ENCODE data around the gene ZC2HC1B.
A peak's percentile ranks its signal among the peaks of the same experiment; 100 is the strongest.
"Not testable (repeated sequence)": the region's sequence is repeated elsewhere in the genome, so short reads cannot be mapped to it uniquely, and the experiment has no call there.

The ZC2HC1B gene, protein sequence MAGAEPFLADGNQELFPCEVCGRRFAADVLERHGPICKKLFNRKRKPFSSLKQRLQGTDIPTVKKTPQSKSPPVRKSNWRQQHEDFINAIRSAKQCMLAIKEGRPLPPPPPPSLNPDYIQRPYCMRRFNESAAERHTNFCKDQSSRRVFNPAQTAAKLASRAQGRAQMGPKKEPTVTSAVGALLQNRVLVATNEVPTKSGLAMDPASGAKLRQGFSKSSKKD

DNA sequence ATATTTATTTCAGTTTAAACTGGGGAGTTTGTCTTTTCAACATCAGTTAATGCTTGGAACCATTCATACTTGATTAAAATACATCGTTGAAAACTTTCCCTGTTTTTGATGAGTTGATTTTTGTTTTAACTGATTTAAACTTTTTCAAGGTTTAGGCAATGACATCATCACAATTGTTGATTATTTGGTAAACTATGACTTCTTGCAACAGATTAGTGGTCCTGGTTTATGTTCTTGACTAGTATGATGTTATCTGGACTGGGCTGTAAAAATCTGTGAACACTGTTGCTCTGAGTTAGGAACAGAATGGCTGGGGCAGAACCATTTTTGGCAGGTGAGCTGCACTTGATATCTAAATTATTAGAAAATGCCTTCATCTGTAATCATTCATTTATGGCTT lies at the start of gene ZC2HC1B:
ZC2HC1B (plus strand) TSS at position 241 of the 400 bp plus-strand sequence; CDS start at position 307, 66 bp downstream.
- DNase-seq (ENCODE audit: low read depth in 1 of 2, low spot score in 1 of 2), result no peak

DNA sequence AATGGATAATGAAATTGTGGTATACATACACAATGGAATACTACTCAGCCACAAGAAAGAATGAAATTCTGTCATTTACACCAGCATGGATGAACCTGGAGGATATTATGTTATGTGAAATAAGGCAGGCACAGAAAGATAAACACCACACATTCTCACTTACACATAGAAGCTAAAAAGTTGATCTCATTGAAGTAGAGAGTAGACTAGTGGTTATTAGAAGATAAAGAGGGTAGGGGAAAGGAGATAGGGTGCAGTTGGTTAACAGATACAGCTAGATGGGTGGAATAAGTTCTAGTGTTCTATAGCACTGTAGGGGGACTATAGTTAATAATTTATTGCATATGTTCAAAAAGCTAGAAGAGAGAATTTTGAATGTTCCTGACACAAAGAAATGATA lies 46.7 kb upstream of the ZC2HC1B start:
- no peak for DNase-seq (ENCODE audit: low read depth in 1 of 2, low spot score in 1 of 2)

DNA sequence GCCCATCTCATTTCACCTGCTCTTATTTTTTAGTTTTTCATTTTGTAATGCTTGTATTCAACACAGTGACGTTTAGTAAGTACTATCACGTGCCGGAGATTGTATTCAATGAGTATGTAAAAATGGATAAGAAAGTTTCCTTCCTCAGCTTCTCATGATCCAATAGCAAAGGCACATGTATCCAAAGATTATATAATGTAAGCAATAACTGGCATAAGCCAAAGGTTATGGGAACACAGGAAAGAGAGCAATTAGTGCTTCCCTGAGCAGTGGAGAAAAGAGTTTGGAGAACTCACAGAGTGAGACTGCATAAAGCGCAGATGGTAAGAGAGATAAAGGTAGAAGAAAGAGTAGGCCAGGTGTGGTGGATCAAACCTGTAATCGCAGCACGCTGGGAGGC lies 42.9 kb upstream of the ZC2HC1B start:
- DNase-seq (ENCODE audit: low read depth in 1 of 2, low spot score in 1 of 2), result no peak

DNA sequence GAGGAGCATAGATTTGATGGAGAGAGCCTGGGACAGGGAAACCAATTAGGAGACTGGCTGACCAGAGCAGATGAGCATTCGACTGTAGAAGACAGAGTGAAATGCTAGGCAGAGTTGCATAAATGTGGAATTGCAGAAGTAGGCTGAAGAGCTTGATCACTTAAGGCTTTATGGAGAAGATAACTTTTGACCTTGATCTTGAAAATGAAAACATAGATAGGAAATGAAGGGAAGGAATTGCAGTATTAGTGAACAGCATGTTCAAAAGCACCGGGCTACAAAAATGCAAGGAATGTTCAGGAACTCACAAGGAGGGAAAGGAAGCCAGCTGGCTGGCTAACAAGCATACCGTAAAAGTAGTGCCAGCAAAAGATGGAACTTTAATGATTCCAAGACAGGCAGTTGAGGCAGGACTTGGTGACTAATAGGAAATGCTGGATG lies 41.7 kb upstream of the ZC2HC1B start:
- DNase-seq (ENCODE audit: low read depth in 1 of 2, low spot score in 1 of 2), result no peak

DNA sequence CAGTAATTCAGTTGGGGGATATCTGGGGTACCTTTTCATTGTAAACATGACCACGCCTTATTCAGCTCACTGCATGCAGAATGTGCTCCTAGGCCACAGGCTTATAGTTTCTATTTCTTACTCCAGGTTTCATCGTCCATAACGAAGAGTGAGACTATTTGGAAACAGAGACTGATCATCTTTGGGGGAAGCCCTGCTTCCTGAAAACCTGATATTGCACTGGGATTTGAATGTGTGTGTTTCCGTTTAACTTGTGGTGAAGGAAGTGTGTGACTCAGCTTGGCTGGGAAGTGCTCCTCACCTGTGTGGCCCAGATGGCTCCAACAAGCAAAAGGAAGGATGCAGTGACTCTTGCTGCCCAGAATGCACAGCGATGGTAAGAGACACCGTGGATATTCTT lies 40.7 kb upstream of the ZC2HC1B start:
- DNase-seq (ENCODE audit: low read depth in 1 of 2, low spot score in 1 of 2), result no peak

DNA sequence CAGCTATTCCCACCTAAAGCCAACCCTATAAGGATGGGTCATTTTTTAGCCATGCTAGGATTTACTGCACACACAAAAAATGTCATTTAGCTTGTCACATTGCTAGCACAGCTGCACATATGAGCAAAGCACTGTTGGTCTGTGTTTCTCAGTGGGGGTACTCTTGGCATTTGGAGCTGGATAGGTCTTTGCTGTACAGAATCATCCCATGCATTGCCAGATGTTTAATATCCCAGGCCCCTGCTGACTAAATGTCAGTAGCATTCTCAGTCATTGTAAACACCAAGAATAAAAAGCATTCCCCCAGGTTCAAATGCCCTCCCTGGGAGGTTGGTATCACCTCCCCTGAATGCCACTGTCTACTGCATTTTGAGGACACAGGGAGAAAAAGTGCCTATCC lies 35.7 kb upstream of the ZC2HC1B start:
- no peak for DNase-seq (ENCODE audit: low read depth in 1 of 2, low spot score in 1 of 2)

DNA sequence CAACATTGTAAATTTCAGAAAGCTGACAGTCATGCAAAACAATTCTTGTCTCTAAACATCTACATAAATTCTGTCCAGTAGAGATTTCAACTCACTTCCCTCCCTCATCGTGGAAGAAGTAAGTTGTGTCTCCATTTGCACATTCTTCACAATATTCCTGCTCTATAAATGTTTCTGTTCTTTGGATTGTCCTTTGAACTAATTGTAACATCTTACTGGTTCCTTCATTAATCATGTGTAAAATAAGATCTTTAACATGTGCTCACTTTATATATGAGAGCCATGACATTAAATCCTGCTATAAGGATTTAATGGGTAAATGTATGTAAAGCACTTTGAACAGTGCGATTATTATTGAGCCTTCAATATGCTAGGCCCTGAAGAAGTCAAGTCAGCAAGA lies 28.1 kb upstream of the ZC2HC1B start:
- no peak for DNase-seq (ENCODE audit: low read depth in 1 of 2, low spot score in 1 of 2)

DNA sequence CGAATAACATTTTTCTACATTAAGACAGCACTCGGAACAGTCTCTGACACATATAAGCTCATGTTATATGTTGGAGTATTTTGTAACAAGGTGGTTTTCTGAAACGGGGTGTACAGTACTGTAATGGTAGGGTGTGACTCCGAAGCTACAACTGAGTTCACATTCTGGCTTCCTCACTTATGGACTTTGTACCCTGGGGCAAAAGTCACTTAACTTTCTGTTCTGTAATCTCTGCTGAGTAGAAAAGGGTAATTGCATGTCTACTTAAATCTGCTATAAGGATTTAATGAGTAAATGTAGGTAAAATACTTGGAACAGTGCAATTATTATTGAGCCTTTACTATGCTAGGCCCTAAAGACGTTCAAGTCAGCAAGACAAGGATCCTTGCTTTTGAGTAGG lies 25.9 kb upstream of the ZC2HC1B start:
- DNase-seq (ENCODE audit: low read depth in 1 of 2, low spot score in 1 of 2), result no peak

DNA sequence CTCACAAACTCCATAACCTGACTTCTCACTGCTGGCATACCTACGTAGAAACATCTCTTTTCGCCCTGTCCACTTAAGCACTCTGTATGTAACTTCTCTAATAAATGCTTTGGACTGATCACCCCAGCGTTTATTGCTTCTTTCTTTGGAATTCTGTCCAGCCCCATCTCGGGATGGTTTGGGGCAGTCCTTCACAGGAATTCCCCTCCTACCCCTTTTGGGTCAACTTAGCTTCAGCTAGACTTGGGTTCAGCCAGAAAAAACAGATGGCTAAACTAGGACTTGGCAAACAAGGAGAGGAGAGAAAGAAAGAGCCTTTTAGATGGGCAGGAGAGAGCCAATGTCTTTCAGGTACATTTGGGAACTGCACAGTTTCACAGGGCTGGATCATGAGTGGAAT lies 25.1 kb upstream of the ZC2HC1B start:
- no peak for DNase-seq (ENCODE audit: low read depth in 1 of 2, low spot score in 1 of 2)

DNA sequence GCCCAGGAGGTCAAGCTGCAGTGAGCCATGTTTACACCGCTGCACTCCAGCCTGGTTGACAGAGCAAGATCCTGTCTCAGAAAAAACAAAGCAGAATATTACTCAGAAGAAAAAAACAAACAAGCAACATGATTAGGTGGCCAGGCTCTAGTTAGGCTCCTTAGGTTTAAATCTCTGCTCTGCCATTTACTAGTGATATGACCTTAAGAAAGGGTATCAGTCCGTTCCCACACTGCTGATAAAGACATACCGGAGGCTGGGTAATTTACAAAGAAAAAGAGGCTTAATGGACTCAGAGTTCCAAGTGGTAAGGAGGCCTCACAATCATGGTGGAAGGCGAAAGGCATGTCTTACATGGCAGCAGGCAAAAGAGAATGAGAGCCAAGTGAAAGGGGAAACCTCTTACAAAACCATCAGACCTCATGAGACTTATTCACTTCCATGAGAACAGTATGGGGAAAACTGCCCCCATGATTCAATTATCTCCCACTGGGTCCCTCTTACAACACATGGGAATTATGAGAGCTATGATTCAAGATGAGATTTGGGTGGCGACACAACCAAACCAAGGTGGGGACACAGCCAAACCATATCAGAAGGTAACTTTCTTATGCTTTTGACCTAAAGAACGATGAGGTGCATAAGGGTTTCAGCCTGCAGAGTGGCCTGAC lies 23.5 kb upstream of the ZC2HC1B start:
- DNase-seq (ENCODE audit: low read depth in 1 of 2, low spot score in 1 of 2), result no peak

DNA sequence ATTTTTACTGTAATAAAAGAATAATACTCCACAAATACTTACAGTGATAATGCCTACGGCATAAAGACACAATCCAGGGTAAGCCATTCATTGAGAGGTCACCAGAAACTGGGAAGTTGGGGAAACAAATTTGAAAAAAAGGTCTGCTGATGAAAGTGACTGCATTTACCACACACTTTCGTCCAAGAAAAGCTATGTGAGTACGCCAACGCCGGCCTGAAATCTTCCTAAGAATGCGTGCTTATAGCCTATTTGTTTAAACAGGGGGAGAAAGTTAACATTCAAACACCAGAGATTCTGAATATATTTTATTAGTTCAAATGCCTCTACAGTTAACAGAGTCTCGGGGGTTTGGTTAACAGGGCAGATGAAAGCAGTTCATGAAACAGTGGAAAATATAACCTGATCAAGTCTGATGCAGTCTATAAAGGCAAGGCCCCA lies 21.8 kb upstream of the ZC2HC1B start:
- no peak for DNase-seq (ENCODE audit: low read depth in 1 of 2, low spot score in 1 of 2)

DNA sequence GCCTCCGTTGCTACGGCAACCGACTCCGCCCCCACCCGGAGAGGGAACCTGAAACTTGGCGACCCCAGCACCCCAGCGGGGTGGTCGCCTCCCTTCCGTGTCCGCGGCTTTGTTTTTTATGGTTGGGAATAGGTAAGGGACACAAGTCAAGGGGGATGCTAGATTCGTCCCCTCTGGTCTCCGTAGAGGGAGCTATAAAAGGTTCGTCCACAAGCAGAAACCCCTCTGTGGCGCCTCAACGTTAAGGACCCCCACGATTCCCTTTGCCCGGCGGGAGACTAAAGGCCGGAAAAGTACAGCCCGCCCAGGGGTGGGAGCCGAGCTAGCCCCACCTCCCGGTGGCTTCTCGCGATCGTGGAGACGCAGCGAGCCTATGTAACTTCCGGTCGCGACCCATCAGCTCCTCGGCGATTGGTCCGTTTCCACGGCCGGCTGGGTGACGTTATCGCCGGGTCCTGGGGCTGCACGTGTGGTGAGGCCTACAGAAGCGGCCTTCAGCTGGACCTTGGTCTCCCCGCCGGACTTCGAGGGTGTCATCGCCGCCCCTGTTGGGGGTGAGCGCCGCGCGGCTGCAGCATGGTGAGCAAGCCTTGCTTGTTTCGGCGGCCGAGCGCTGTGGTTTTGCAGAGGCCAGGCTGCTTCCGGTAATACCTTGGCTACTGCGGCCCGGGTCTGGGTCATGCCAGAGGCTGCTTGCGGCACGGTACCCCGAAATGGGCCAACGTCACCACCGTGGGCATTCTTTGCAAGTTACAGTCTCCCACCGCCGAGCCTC lies 21.2 kb upstream of the ZC2HC1B start, which contains the start of gene LTV1:
LTV1 (plus strand) TSS at position 437 of the 775 bp plus-strand sequence; CDS start at position 577, 140 bp downstream.
- peak; percentile 79 to 84 for DNase-seq (ENCODE audit: low read depth in 1 of 2, low spot score in 1 of 2)

DNA sequence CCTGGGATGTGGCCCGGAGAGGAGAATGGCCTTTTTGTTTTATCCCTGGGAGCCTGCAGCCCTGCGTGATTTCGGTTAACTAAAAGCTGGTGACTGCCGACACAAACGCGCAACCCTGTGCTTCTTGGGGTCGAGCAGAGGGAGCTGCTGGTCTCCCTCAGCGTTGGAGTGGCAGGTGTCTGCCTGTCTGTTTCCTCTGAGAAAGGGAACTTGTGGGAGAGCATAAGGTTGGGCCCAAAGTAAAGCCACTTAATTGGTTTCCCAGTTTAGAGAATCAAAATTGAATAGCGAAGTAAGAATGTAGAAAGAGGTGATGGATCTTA lies 20.6 kb upstream of the ZC2HC1B start:
- no peak for DNase-seq (ENCODE audit: low read depth in 1 of 2, low spot score in 1 of 2)

DNA sequence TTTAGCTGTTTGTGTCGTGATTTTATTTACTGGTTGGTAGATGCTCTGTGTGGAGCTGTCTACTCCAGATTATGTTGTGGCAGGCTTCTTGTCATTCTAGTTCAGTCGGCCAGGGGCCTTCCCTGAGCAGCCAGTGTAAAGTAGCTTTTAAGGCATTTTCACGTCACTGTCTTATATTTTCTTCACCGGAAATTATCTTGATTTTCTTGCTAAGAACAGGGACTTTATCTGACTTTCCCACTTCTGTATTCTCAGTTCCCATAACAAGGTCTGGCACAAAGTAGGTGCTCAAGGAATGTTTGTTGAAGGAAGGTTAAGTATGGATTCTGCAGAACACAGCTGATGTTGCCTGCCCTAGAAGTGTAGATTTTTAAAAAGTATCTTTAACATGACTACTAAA lies 20.3 kb upstream of the ZC2HC1B start:
- no peak for DNase-seq (ENCODE audit: low read depth in 1 of 2, low spot score in 1 of 2)

DNA sequence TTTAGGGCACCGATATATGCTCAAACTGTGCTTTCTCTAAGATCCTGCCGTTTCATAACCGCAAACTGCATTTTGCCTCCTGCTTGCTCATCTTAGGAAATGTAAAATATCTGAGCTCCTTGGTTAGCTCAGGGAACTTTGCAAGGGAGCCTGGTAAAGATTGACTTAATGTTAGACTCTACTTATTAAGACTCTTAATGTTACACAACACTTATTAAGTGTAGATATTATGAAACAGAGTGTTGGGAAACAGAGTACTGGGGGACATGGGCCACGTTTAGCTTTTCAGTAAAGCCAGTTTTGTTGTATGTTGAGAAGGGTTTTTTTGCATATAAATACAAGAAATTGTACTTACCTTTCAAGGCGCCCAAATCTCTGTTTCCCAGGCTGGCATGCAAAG lies 19.2 kb upstream of the ZC2HC1B start:
- no peak for DNase-seq (ENCODE audit: low read depth in 1 of 2, low spot score in 1 of 2)

DNA sequence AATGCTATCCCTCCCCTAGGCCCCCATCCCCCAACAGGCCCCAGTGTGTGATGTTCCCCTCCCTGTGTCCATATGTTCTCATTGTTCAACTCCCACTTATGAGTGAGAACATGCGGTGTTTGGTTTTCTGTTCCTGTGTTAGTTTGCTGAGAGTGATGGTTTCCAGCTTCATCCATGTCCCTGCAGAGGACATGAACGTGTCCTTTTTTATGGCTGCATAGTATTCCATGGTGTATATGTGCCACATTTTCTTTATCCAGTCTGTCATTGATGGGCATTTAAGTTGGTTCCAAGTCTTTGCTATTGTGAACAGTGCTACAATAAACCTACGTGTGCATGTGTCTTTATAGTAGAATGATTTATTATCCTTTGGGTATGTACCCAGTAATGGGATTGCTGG lies 12.6 kb upstream of the ZC2HC1B start:
- DNase-seq (ENCODE audit: low read depth in 1 of 2, low spot score in 1 of 2), result not testable (repeated sequence)

DNA sequence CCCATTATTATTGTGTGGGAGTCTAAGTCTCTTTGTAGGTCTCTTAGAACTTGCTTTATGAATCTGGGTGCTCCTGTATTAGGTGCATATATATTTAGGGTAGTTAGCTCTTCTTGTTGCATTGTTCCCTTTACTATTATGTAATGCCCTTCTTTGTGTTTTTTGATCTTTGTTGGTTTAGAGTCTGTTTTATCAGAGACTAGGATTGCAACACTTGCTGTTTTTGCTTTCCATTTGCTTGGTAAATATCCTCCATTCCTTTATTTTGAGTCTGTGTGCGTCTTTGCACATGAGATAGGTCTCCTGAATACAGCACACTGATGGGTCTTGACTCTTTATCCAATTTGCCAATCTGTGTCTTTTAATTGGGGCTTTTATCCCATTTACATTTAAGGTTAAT lies 9.2 kb upstream of the ZC2HC1B start:
- not testable (repeated sequence) for DNase-seq (ENCODE audit: low read depth in 1 of 2, low spot score in 1 of 2)

DNA sequence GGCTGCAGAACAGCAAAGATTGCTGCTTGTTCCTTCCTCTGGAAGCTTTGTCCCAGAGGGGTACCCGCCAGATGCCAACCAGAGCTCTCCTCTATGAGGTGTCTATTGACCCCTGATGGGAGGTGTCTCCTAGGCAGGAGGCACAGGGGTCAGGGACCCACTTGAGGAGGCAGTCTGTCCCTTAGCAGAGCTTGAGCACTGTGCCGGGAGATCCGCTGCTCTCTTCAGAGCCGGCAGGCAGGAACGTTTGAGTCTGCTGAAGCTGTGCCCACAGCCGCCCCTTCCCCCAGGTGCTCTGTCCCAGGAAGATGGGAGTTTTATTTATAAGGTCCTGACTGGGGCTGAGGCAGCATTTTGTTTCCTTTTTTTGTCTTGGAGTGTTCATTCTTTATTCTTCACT lies 7.5 kb upstream of the ZC2HC1B start:
- not testable (repeated sequence) for DNase-seq (ENCODE audit: low read depth in 1 of 2, low spot score in 1 of 2)

DNA sequence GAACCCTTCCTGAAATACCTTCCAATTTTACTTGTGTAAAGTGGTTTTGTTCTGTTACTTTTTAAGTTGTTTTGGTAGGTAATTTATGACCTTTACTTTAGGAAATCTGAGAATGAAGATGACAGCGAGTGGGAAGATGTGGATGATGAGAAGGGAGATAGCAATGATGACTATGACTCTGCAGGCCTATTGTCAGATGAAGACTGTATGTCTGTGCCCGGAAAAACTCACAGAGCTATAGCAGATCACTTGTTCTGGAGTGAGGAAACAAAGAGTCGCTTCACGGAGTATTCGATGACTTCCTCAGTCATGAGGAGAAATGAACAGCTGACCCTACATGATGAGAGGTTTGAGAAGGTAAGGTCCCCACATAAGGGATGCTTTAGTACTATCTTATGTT lies 6.6 kb upstream of the ZC2HC1B start:
- DNase-seq (ENCODE audit: low read depth in 1 of 2, low spot score in 1 of 2), result no peak

DNA sequence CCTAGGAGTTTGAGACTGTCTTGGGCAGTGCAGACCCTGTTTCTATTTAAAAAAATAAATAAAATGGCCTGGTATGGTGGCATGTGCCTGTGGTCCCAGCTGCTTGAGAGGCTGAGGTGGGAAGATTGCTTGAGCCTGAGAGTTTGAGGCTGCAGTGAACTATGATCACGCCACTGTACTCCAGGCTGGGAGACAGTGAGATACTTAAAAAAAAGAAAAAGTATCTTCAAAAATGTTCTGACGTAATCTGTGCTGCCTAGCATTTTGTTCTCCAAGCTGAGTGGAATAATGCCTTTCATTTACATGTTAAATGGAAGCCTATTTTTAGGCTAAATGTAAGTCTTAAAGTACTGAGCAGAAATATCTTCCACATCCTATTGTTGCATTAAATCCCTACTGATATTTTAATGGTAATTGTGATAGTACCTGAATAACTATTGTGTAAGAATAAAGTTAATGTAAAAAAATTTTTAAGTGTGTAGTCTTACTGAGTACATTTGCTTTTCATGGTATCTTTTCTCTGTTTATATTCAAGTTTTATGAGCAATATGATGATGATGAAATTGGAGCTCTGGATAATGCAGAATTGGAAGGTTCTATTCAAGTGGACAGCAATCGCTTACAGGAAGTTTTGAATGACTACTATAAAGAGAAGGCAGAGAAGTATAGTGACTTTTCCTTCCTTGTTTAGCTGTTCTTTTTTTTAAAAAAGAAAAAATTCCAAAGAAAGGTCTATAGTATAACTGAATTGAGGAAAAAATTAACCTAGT lies 4.2 kb upstream of the ZC2HC1B start:
- no peak for DNase-seq (ENCODE audit: low read depth in 1 of 2, low spot score in 1 of 2)

DNA sequence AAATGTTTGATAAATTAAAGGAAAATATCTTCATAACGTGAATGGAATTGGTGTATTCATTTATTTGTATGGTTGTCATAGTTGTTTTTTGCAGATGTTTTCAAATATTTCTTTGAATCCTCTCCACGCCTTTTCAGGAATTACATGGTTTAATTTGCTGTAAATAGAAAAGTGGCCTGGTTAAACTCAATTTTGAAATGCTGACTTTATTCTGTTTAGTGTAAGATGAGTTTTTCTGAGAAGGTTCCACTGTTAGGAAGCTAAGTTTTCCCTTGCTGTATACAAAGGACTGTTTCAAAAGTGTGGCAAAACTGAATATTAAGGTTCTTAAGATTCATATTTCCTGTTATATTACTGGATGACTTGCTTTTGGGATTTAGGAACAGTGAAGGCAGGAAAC lies 503 bp upstream of the ZC2HC1B start:
- DNase-seq (ENCODE audit: low read depth in 1 of 2, low spot score in 1 of 2), result no peak

Measured in activated T-helper 1 cell treated with anti-CD3 and anti-CD28 coated beads, Interleukin-2, amount 50 U/mL, for 16 hours (primary cell).